K562 (cell line): ENCODE measurements around the gene SYN1. TPM values are rescaled to one million over a fixed set of nuclear protein-coding genes. Genes with fewer than 3 reads are reported as not detected.
A peak's percentile ranks its signal among the peaks of the same experiment; 100 is the strongest.

Source experiments
- ARNT ChIP-seq, 2 experiments: fragments of 450-650 bp; IDR thresholded peaks; 2 replicates each; pipeline ENCODE4 v1.6.1; 2016; ENCODE audit warnings: mild to moderate bottlenecking in 1 of 2
- CBX8 ChIP-seq: fragments of 200-600 bp; sonication (generic); IDR thresholded peaks from 2 replicates; pipeline ENCODE4 v1.6.1; 2012; ENCODE audit warnings: borderline replicate concordance, mixed run types, low read depth, mild to moderate bottlenecking, moderate library complexity, mixed read lengths, low read length, control low read depth, inconsistent platforms; ENCODE audit not compliant: poor library complexity, severe bottlenecking; ENCODE audit errors: extremely low read depth
- ETV1 ChIP-seq: fragments of 450-650 bp; conservative IDR thresholded peaks from 2 replicates; pipeline ENCODE4 v1.6.1; 2016; ENCODE audit warnings: missing genetic modification characterization, control low read depth, low read depth, missing compliant biosample characterization
- EWSR1 ChIP-seq: fragments of 450-650 bp; IDR thresholded peaks from 2 replicates; pipeline ENCODE4 v1.6.1; 2018; ENCODE audit warnings: borderline replicate concordance, mild to moderate bottlenecking, low read depth, moderate library complexity; ENCODE audit not compliant: partially characterized antibody
- FOSL1 ChIP-seq: fragments of 200-800 bp; sonication (Bioruptor generic); conservative IDR thresholded peaks from 2 replicates; pipeline ENCODE4 v1.6.1; 2016; ENCODE audit warnings: missing genetic modification characterization, missing compliant biosample characterization
- NFE2L1 ChIP-seq: fragments of 450-650 bp; IDR thresholded peaks from 2 replicates; pipeline ENCODE4 v1.6.1; 2016; ENCODE audit warnings: missing genetic modification characterization, low read depth, mild to moderate bottlenecking, missing compliant biosample characterization, moderate library complexity, borderline replicate concordance
- NR1H2 ChIP-seq: sonication (generic); formaldehyde crosslinking; IDR thresholded peaks from 2 replicates; pipeline ENCODE4 v1.4.0; 2020; ENCODE audit warnings: mild to moderate bottlenecking, missing genetic modification reagents
- RFX7 ChIP-seq: fragments of 250-450 bp; sonication (Bioruptor Pico); IDR thresholded peaks from 2 replicates; pipeline ENCODE4 v1.5.1; 2021; ENCODE audit warnings: mild to moderate bottlenecking
- SAFB2 ChIP-seq: fragments of 200-400 bp; formaldehyde crosslinking; IDR thresholded peaks from 2 replicates; pipeline ENCODE4 v1.6.1; 2018; ENCODE audit warnings: borderline replicate concordance, low read length, low read depth, moderate library complexity; ENCODE audit not compliant: severe bottlenecking
- THRA ChIP-seq: fragments of 450-650 bp; IDR thresholded peaks from 2 replicates; pipeline ENCODE4 v1.6.1; 2017; ENCODE audit warnings: mild to moderate bottlenecking, moderate library complexity
- ZBTB40 ChIP-seq, 2 experiments: fragments of 450-650 bp in 1 of 2; sonication (generic) in 1 of 2; formaldehyde crosslinking in 1 of 2; IDR thresholded peaks; 2 replicates each; pipeline versions ENCODE4 v1.7.1 to v1.9.0; 2016 to 2022; ENCODE audit warnings: inconsistent platforms in 1 of 2, mild to moderate bottlenecking in 1 of 2, missing genetic modification reagents in 1 of 2
- ZC3H4 ChIP-seq: sonication (generic); formaldehyde crosslinking; IDR thresholded peaks from 2 replicates; pipeline ENCODE4 v1.9.0; 2021; ENCODE audit warnings: missing genetic modification reagents, borderline replicate concordance
- ZNF280A ChIP-seq: fragments of 450-650 bp; IDR thresholded peaks from 2 replicates; pipeline ENCODE4 v1.6.1; 2018; ENCODE audit warnings: mild to moderate bottlenecking, low read depth; ENCODE audit not compliant: partially characterized antibody
- ZNF778 ChIP-seq: fragments of 450-650 bp; formaldehyde crosslinking; IDR thresholded peaks from 2 replicates; pipeline ENCODE4 v1.4.0; 2020; ENCODE audit warnings: mild to moderate bottlenecking, moderate library complexity
- polyA plus RNA-seq, 8 experiments: library from polyadenylated mRNA; depleted of rRNA in 4 of 8; stranded (reverse) in 5 of 8; unstranded in 3 of 8; fragments of >200 nt; fragmentation: Nextera tagmentation in 2 of 8; fragmentation: Illumina TruSeq in 1 of 8; extraction: Ambion mirVana in 2 of 8; extraction: Trizol in 1 of 8; gene quantifications; 2 replicates each; pipeline versions ENCODE4 v1.2.1 to v1.2.3, GENCODE V29; 2011 to 2014; ENCODE audit warnings: inconsistent platforms in 1 of 8, missing spikeins in 1 of 8
- total RNA-seq, 7 experiments: library from RNA; depleted of rRNA in 6 of 7; stranded (reverse); fragments of >200 nt in 6 of 7; fragmentation: Illumina TruSeq in 2 of 7; extraction: Trizol in 2 of 7; gene quantifications; 2 replicates each; pipeline versions ENCODE4 v1.2.1 to v1.2.3, GENCODE V29; 2011 to 2021; ENCODE audit warnings: low replicate concordance in 1 of 7

SYN1 gene
- total and polyA plus RNA-seq, 9 of the 15 experiments (the other 6 are each of a cell fraction or from before 2014, with no cell fraction given): 0.01 to 0.28 (median 0.18) TPM; not detected in 2

GRCh38 chrX:47560934-47561658 is 58.6 kb downstream of the SYN1 start, which contains the start of gene ARAF (continued):
- TF ChIP-seq ZBTB40 (IDR thresholded peaks at IDR 0.05) (peak; percentile 61), ZBTB40 (CRISPR knock-in tag; IDR thresholded peaks at IDR 0.05) (no peak), RFX7 (CRISPR knock-in tag) (no peak), ETV1 (tag) (no peak), ZNF778 (CRISPR knock-in tag) (no peak), ARNT (IDR thresholded peaks at IDR 0.05) (no peak), SAFB2 (no peak), NR1H2 (CRISPR knock-in tag) (no peak), ZNF280A (no peak), EWSR1 (no peak), THRA (no peak), NFE2L1 (tag) (no peak), FOSL1 (tag) (no peak), ZC3H4 (CRISPR knock-in tag) (no peak), CBX8 (no peak)
